Nephron progenitor cell (in vitro differentiated cells): ENCODE data around the gene TTC34.

Source experiments
- DNase-seq: peaks from one replicate; pipeline ENCODE4 v3.0.0; 2021
- H3K27ac Mint-ChIP-seq: 2 replicates; pipeline ENCODE4 v1.8.0; 2021; ENCODE audit warnings: mild to moderate bottlenecking, moderate library complexity, mixed read lengths
- H3K27me3 Mint-ChIP-seq: 2 replicates; pipeline ENCODE4 v1.8.0; 2021; ENCODE audit warnings: mild to moderate bottlenecking, low read depth, mixed read lengths; ENCODE audit not compliant: poor library complexity
- H3K36me3 Mint-ChIP-seq: 2 replicates; pipeline ENCODE4 v1.8.0; 2021; ENCODE audit warnings: low read depth, mixed read lengths
- H3K4me1 Mint-ChIP-seq: 2 replicates; pipeline ENCODE4 v1.8.0; 2021; ENCODE audit warnings: mixed read lengths
- H3K4me3 Mint-ChIP-seq: 2 replicates; pipeline ENCODE4 v1.8.0; 2021; ENCODE audit warnings: mild to moderate bottlenecking, moderate library complexity, mixed read lengths
- H3K9me3 Mint-ChIP-seq: 2 replicates; pipeline ENCODE4 v1.8.0; 2021; ENCODE audit warnings: mild to moderate bottlenecking, moderate library complexity, mixed read lengths
- TF ChIP-seq, protein P1 (sequence below): fragments of 200-600 bp; sonication (generic); IDR thresholded peaks from 2 replicates; pipeline ENCODE4 v1.5.0; 2021; ENCODE audit warnings: antibody characterized with exemption

Gene TTC34

DNA sequence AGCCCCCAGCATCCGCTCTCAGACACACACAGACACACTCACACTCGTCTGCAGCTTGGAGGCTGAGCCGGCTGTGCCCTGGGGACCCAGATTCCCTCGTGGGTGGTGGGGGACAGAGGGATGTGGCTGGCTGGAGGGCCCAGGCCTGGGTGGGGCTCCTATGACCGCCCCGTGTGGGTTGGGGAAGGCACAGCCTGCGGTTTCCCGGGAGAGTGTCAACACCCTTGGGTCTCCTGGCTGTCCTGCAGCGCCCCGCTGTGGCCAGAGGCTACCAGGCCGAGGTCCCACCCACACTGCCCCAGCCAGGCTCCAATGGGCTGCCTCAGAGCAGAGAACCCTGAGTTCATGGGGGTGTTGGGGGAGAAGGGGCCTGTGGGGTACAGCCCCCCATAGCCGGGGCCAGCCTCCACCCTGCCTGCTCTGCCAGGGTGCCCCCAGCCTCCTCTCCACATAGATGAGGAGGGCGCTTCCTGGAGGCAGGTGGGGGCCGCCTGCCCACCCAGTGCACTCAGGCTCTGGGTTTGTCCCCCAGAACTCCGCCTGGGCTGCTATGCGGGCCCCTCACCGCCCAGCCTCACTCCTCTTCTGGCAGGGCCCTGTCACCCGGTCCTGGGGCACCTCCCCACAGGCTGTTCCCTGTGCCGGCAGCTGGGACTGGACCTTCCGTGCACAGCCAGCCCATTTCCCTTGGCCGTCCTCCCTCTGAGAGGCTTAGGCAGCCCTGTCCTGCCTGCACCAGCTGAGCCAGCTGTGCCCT is at the start of gene TTC34:
TTC34 (minus strand) TSS at position 159 of the 757 bp plus-strand sequence. CDS start 866 bp downstream, outside the sequence.
- Mint-ChIP-seq H3K27me3 (no peaks in the 10 kb centered on the region), H3K27ac (no peak within 1 kb of the TSS), H3K9me3 (peaks cover 40% of the 10 kb centered on the region), H3K4me3 (no peak within 1 kb of the TSS), H3K36me3 (no peaks in the 10 kb centered on the region), H3K4me1 (no peaks in the 10 kb centered on the region)
- peak; percentile 46 for DNase-seq
- TF ChIP-seq, protein P1, sequence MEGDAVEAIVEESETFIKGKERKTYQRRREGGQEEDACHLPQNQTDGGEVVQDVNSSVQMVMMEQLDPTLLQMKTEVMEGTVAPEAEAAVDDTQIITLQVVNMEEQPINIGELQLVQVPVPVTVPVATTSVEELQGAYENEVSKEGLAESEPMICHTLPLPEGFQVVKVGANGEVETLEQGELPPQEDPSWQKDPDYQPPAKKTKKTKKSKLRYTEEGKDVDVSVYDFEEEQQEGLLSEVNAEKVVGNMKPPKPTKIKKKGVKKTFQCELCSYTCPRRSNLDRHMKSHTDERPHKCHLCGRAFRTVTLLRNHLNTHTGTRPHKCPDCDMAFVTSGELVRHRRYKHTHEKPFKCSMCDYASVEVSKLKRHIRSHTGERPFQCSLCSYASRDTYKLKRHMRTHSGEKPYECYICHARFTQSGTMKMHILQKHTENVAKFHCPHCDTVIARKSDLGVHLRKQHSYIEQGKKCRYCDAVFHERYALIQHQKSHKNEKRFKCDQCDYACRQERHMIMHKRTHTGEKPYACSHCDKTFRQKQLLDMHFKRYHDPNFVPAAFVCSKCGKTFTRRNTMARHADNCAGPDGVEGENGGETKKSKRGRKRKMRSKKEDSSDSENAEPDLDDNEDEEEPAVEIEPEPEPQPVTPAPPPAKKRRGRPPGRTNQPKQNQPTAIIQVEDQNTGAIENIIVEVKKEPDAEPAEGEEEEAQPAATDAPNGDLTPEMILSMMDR = no peak

DNA sequence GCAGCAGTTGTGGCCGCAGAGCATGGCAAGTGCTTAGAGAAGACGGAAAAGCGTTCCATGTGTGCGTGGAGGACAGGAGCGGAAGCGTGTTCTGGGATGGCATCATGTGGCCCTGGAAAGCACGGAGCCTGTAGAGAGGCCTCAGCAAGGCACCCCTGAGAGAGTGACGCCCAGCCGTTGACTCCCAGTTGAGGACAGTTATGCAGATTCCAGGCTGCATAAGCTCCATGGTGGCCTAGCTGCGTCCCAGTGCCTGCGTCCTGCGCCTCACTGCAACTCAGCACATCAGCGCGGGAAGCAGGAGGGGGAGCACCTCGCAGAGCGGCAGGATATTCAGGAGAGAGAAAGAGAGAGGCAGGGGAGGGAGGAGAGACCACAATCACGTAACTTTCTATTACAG is 49.0 kb upstream of the TTC34 start:
- Mint-ChIP-seq H3K4me1 (no peaks in the 10 kb centered on the region), H3K27ac (no peak overlapping the region), H3K9me3 (peaks cover 78% of the 10 kb centered on the region), H3K4me3 (no peak overlapping the region), H3K27me3 (peaks cover 9% of the 10 kb centered on the region), H3K36me3 (peaks cover 5% of the 10 kb centered on the region)
- TF ChIP-seq, protein P1 = no peak
- DNase-seq = no peak

DNA sequence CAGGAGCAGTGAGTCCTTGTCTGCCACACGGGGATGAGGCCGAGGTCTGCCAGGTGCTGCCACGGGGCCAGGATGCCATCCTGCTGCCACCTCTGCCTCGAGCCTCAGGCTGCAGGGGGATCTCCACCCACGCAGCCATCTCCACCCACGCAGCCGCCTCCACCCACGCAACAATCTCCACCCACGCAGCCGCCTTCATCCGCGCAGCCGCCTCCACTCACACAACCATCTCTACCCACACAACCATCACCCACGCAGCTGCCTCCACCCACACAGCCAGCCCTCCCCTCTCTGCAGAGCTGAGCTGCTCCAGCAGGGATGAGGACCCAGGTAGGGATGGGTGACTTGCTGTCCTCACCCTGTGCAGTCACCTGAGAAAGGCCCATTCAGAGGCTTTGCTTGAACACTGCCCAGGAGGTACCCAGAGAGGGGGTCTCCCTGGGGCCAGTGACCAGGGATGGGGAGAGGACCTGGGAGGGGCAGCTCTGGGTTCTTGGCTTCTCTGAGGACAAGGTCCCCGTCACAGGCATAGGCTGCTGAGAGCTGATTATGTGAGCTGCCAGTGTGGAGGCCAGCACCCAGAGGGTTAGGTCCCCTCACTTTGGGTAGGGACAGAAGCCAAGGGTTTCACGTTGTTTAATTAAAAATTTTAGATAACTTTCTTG is 46.6 kb upstream of the TTC34 start:
- Mint-ChIP-seq H3K4me1 (no peaks in the 10 kb centered on the region), H3K9me3 (peaks cover 85% of the 10 kb centered on the region), H3K4me3 (no peak overlapping the region), H3K27me3 (peaks cover 9% of the 10 kb centered on the region), H3K36me3 (peaks cover 5% of the 10 kb centered on the region), H3K27ac (no peak overlapping the region)
- no peak for DNase-seq
- TF ChIP-seq, protein P1 = no peak

DNA sequence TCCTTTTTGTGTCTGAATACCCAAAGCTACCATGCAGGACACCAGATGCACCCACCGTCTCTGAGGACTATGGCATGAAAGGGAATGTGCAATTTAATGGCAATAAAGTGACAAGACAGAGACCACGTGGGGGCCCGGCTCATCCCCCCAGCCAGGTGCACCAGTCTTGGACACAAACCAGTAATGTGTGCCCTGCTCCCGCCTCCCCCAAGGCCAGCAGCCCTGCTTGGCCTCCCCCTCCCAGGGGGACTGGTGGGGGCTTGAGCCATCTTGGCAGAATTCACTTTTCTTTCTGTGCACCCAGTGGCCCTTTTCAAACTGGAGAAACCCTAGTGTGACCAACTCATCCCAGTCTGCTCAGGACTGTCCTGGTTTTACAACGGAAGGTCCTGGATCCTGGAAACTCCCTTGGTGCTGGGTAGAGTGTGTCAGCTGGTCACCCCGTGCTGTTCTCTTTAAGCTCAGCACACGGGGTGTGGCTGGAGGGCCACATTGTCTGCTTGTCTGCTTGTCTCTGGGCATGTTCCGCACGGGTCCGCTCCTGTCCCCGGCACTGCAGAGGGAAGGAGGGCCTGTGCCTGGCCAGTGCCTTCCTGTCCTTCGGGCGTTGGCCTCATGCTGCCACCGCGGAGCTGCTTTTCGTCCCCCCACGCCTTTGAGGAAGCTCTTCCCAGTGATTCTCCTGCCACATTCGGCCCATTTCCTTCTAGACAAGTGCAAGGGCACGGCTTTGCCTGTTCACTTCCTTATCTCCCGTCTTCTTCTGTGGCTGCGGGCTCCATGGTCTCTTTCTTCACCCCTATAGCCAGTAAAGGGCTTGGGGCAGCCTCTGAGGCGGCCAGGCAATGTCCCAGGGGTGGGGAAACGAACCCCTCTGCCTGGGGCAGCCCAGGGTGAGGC is 45.8 kb upstream of the TTC34 start:
- DNase-seq = no peak
- Mint-ChIP-seq H3K27me3 (peaks cover 9% of the 10 kb centered on the region), H3K4me3 (no peak overlapping the region), H3K4me1 (no peaks in the 10 kb centered on the region), H3K9me3 (peaks cover 92% of the 10 kb centered on the region), H3K27ac (no peak overlapping the region), H3K36me3 (peaks cover 5% of the 10 kb centered on the region)
- TF ChIP-seq, protein P1 = no peak

DNA sequence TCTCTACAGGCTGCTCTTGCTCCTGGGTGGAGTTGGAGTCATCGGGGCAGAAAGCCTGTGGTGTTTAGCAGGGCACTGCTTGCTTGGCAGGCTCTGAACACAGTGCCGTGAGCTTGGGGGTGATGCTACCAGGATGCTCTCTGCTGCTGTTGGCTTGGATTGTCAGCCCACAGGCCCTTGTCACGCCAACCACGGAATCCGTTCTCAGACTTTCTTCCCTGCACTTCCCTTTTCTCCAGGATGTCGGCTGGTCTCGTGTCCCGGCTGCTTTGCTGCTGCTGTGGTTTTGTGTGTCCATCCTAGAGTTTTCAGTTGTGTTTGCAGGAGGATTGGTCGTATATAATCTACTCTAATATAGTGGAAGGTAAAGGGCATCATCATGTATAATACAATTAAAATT is 44.4 kb upstream of the TTC34 start:
- Mint-ChIP-seq H3K27ac (no peak overlapping the region), H3K4me3 (no peak overlapping the region), H3K4me1 (no peaks in the 10 kb centered on the region), H3K9me3 (peaks cover 93% of the 10 kb centered on the region), H3K27me3 (no peaks in the 10 kb centered on the region), H3K36me3 (peaks cover 5% of the 10 kb centered on the region)
- no peak for DNase-seq
- TF ChIP-seq, protein P1 = no peak
